Measurements from ENCODE around the gene C19orf81. TPM values are rescaled to one million over a fixed set of nuclear protein-coding genes. Genes with fewer than 3 reads are reported as not detected.

The C19orf81 gene
- total RNA-seq, 1 experiment from 2014 or later: 22.4 TPM

DNA sequence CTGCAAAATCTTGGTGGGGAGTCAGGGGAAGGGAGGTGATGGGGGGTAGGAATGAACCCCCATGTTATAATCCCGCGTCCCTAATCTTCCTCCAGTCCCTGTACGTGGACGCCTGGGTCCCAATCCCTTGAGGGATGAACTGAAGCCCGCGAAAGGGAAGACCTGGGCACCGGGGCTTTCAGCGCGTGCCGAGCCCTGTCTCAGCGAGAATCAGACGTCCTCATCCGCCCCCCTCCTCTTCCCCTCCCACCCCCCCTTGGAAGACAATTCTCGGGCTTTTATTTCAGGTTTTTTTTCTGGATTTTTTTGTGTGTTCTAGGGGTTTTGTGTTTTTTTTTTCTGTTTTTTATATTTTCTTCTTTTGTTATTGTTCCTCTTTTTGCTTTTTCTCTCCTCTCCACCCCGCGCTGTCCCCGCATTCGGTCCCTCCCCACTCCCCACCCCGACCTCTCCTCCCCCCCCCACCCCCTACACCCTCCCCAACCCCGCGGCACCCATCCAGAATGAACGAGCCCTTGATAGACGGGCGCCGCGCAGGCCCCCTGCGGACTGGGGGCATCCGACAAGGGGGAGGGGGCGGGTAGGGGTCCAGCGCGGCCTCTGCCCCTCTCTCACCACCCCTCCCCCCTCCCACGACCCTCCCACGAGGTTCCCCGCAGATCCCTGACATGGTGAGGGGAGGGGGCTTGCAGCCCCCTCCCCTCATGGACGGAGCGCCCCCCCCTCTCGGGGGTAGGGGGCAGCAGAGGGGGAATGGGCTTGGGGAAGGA is 10.3 kb downstream of the C19orf81 start:
- H3K9me3 Mint-ChIP-seq: peaks cover 20% of the 10 kb centered on the region
- ATAC-seq (no peak), DNase-seq (ENCODE audit: low spot score) (no peak)
- CTCF ChIA-PET: interaction anchor here (0.7 to 1.3 kb wide), 9 partner anchors 9 to 122 kb away, joined by 3 to 10 read pairs (median 4); no protein-coding TSS in a partner anchor
- H3K4me1 Mint-ChIP-seq: peaks cover 24% of the 10 kb centered on the region
- peaks cover 55% of the 10 kb centered on the region for H3K27me3 Mint-ChIP-seq (ENCODE audit: low read depth)
- POLR2A ChIA-PET: interaction anchor here (0.5 to 0.7 kb wide), 2 partner anchors 68 to 141 kb away, joined by 3 to 4 read pairs; no protein-coding TSS in a partner anchor
- no peak overlapping the region for H3K27ac Mint-ChIP-seq
- TF ChIP-seq, protein P1, sequence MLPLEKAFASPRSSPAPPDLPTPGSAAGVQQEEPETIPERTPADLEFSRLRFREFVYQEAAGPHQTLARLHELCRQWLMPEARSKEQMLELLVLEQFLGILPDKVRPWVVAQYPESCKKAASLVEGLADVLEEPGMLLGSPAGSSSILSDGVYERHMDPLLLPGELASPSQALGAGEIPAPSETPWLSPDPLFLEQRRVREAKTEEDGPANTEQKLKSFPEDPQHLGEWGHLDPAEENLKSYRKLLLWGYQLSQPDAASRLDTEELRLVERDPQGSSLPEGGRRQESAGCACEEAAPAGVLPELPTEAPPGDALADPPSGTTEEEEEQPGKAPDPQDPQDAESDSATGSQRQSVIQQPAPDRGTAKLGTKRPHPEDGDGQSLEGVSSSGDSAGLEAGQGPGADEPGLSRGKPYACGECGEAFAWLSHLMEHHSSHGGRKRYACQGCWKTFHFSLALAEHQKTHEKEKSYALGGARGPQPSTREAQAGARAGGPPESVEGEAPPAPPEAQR (CRISPR knock-in tag; IDR thresholded peaks at IDR 0.05): no peak
- TF ChIP-seq TEAD1 (CRISPR knock-in tag; IDR thresholded peaks at IDR 0.05) (no peak), SMAD4 (CRISPR knock-in tag; IDR thresholded peaks at IDR 0.05) (no peak), NFATC4 (CRISPR knock-in tag; IDR thresholded peaks at IDR 0.05) (no peak), CREM (CRISPR knock-in tag; IDR thresholded peaks at IDR 0.05) (no peak), HMGA2 (CRISPR knock-in tag; IDR thresholded peaks at IDR 0.05) (no peak), OVOL2 (CRISPR knock-in tag; IDR thresholded peaks at IDR 0.05; ENCODE audit: borderline replicate concordance) (no peak), ELF4 (CRISPR knock-in tag; IDR thresholded peaks at IDR 0.05; ENCODE audit: low read depth) (no peak), NR1H2 (CRISPR knock-in tag; IDR thresholded peaks at IDR 0.05) (no peak), FOXK1 (CRISPR knock-in tag; IDR thresholded peaks at IDR 0.05) (no peak), ZNF138 (CRISPR knock-in tag; conservative IDR thresholded peaks at IDR 0.05) (no peak), ATF1 (CRISPR knock-in tag; IDR thresholded peaks at IDR 0.05) (no peak), NR2C2 (CRISPR knock-in tag; IDR thresholded peaks at IDR 0.05) (no peak), MYBL2 (CRISPR knock-in tag; IDR thresholded peaks at IDR 0.05) (no peak), CBFB (CRISPR knock-in tag; IDR thresholded peaks at IDR 0.05; ENCODE audit: low read depth) (no peak)
- TF ChIP-seq, protein P2, sequence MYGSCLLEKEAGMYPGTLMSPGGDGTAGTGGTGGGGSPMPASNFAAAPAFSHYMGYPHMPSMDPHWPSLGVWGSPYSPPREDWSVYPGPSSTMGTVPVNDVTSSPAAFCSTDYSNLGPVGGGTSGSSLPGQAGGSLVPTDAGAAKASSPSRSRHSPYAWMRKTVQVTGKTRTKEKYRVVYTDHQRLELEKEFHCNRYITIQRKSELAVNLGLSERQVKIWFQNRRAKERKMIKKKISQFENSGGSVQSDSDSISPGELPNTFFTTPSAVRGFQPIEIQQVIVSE (CRISPR knock-in tag; IDR thresholded peaks at IDR 0.05; ENCODE audit: borderline replicate concordance): no peak
- TF ChIP-seq, protein P3, sequence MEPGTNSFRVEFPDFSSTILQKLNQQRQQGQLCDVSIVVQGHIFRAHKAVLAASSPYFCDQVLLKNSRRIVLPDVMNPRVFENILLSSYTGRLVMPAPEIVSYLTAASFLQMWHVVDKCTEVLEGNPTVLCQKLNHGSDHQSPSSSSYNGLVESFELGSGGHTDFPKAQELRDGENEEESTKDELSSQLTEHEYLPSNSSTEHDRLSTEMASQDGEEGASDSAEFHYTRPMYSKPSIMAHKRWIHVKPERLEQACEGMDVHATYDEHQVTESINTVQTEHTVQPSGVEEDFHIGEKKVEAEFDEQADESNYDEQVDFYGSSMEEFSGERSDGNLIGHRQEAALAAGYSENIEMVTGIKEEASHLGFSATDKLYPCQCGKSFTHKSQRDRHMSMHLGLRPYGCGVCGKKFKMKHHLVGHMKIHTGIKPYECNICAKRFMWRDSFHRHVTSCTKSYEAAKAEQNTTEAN (CRISPR knock-in tag; IDR thresholded peaks at IDR 0.05): no peak
- TF ChIP-seq, protein P4, sequence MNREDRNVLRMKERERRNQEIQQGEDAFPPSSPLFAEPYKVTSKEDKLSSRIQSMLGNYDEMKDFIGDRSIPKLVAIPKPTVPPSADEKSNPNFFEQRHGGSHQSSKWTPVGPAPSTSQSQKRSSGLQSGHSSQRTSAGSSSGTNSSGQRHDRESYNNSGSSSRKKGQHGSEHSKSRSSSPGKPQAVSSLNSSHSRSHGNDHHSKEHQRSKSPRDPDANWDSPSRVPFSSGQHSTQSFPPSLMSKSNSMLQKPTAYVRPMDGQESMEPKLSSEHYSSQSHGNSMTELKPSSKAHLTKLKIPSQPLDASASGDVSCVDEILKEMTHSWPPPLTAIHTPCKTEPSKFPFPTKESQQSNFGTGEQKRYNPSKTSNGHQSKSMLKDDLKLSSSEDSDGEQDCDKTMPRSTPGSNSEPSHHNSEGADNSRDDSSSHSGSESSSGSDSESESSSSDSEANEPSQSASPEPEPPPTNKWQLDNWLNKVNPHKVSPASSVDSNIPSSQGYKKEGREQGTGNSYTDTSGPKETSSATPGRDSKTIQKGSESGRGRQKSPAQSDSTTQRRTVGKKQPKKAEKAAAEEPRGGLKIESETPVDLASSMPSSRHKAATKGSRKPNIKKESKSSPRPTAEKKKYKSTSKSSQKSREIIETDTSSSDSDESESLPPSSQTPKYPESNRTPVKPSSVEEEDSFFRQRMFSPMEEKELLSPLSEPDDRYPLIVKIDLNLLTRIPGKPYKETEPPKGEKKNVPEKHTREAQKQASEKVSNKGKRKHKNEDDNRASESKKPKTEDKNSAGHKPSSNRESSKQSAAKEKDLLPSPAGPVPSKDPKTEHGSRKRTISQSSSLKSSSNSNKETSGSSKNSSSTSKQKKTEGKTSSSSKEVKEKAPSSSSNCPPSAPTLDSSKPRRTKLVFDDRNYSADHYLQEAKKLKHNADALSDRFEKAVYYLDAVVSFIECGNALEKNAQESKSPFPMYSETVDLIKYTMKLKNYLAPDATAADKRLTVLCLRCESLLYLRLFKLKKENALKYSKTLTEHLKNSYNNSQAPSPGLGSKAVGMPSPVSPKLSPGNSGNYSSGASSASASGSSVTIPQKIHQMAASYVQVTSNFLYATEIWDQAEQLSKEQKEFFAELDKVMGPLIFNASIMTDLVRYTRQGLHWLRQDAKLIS (CRISPR knock-in tag; IDR thresholded peaks at IDR 0.05; ENCODE audit: borderline replicate concordance): no peak
- peaks cover 8% of the 10 kb centered on the region for H3K36me3 Mint-ChIP-seq
- H3K4me3 Mint-ChIP-seq: peak overlapping the region; percentile 75

DNA sequence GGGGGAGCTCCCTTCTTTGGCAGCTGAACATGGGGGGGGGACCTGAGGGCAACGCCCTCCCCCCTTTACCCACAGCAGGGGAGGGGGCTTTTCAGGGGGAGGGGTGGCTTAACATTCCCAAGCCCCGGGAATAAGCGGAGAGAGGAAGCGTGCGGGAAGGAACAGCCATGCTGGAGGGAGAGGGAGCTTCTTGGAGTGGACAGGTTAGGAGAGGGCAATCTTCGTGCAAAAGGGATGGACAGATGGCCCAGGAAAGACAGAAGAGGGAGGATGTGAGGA is 10.8 kb downstream of the C19orf81 start:
- H3K9me3 Mint-ChIP-seq: peaks cover 15% of the 10 kb centered on the region
- ATAC-seq (no peak), DNase-seq (ENCODE audit: low spot score) (no peak)
- CTCF ChIA-PET: interaction anchor here (0.7 to 1.3 kb wide), 10 partner anchors 10 to 123 kb away, joined by 3 to 10 read pairs (median 4); no protein-coding TSS in a partner anchor
- TF ChIP-seq ZNF317 (CRISPR knock-in tag; IDR thresholded peaks at IDR 0.05; ENCODE audit: borderline replicate concordance, low read depth): no peak
- no peak for TF ChIP-seq NR2C2 (CRISPR knock-in tag; IDR thresholded peaks at IDR 0.05)
- no peak for TF ChIP-seq TP53 (CRISPR knock-in tag; IDR thresholded peaks at IDR 0.05)
- H3K4me1 Mint-ChIP-seq: peaks cover 24% of the 10 kb centered on the region
- peak overlapping the region; percentile 72 for H3K4me3 Mint-ChIP-seq
- H3K27ac Mint-ChIP-seq: peak overlapping the region; percentile 73
- H3K27me3 Mint-ChIP-seq (ENCODE audit: low read depth): peaks cover 55% of the 10 kb centered on the region
- POLR2A ChIA-PET: interaction anchor here (0.5 to 0.7 kb wide), 3 partner anchors 17 to 141 kb away, joined by 3 to 4 read pairs (median 3); no protein-coding TSS in a partner anchor
- H3K36me3 Mint-ChIP-seq: peaks cover 8% of the 10 kb centered on the region
